GM21528 (cell line): ENCODE data around the gene ATP6V1F.

Experiments used
- ATAC-seq: cut with Tn5 transposase; IDR thresholded peaks from one replicate; pipeline ENCODE4 v1.9.1; 2021; ENCODE audit warnings: mild to moderate bottlenecking, moderate library complexity; ENCODE audit not compliant: unreplicated experiment, low FRiP score

ATP6V1F gene

GRCh38 chr7:128835231-128835751 lies 27.4 kb upstream of the ATP6V1F start:
- ATAC-seq = no peak

- no peak for ATAC-seq
These were observed 26.6 kb upstream of the ATP6V1F start for GRCh38 chr7:128835790-128836641.

- ATAC-seq = no peak
These were observed 25.8 kb upstream of the ATP6V1F start for GRCh38 chr7:128836729-128837348.

GRCh38 chr7:128837521-128837921 lies 25.1 kb upstream of the ATP6V1F start:
- no peak for ATAC-seq

GRCh38 chr7:128838109-128838779 lies 24.4 kb upstream of the ATP6V1F start:
- ATAC-seq = no peak

- ATAC-seq = no peak
These were observed 23.5 kb upstream of the ATP6V1F start for GRCh38 chr7:128838981-128839731.

GRCh38 chr7:128839751-128840177 lies 22.9 kb upstream of the ATP6V1F start:
- no peak for ATAC-seq

GRCh38 chr7:128840326-128841170 lies 22.1 kb upstream of the ATP6V1F start:
- ATAC-seq = no peak

- no peak for ATAC-seq
These were observed 21.4 kb upstream of the ATP6V1F start for GRCh38 chr7:128841171-128841690.

GRCh38 chr7:128841921-128842673 lies 20.6 kb upstream of the ATP6V1F start:
- no peak for ATAC-seq

GRCh38 chr7:128842674-128843641 lies 19.7 kb upstream of the ATP6V1F start:
- ATAC-seq = no peak

GRCh38 chr7:128843938-128844621 lies 18.6 kb upstream of the ATP6V1F start:
- ATAC-seq = no peak

- no peak for ATAC-seq
These were observed 17.8 kb upstream of the ATP6V1F start for GRCh38 chr7:128844777-128845311.

GRCh38 chr7:128845475-128845874 lies 17.2 kb upstream of the ATP6V1F start:
- ATAC-seq = no peak

- ATAC-seq = no peak
These were observed 16.7 kb upstream of the ATP6V1F start for GRCh38 chr7:128845987-128846386.

- ATAC-seq = no peak
These were observed 15.7 kb upstream of the ATP6V1F start for GRCh38 chr7:128846781-128847444.
